ENCODE measurements around the gene PDE2A.

Gene PDE2A

DNA sequence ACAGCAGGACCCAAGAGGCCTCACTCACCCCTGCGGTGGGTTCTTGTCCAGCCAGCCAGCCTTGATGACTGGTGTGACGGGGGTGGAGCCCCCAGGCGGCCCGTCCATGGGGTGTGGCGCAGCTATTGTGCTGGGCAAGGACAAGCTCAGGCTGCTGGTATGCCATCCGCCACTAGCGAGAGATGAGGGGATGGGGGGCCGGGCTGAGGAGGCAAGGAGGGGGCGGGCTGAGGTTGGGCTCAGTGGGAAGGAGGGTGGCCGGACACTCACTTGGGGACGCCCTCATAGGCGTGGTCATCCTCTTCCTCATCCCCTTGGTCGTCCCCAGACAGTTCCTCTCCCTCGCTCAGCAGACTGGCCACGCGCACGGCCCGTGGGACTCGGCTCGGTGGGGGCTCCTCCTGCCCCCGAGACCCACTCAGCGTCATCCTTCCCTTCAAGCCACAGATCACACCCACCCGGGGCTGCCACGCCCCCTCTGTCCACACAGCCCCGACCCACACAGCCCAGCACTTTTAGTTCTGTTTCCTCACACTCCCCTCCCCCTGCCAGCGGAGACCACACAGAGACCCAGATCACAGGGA, 38.0 kb upstream of the PDE2A start:
- TF ChIP-seq JUND (IDR thresholded peaks at IDR 0.05; ENCODE audit: low read depth): no peak
- no peak for DNase-seq (ENCODE audit: low read depth in 1 of 2, low spot score in 1 of 2)
- in situ Hi-C loops (cut with HindIII; ENCODE audit: low pct_unique_long_range_greater_than_20kb, low sequenced_read_pairs): no loop called here

DNA sequence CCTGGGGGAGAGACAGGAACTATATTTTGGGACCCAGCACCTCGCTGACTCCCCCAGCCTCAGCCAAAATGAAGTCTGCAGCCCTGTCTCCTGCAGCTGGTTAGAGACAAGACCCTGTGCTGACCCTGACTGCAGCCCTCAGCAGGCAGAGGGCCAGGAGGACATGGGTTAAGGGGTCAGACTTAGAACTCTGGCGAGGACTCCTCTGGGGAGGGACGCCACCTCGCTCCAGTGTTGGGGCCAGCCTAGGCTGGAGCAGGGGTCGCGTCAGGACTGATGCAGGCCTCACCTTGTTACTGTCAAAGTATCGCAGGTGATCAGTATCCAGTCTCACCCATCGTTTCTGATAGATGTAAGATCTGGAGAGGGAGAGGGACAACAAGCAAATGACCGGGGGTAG, 36.9 kb upstream of the PDE2A start:
- TF ChIP-seq JUND (IDR thresholded peaks at IDR 0.05; ENCODE audit: low read depth): no peak
- in situ Hi-C loops (cut with HindIII; ENCODE audit: low pct_unique_long_range_greater_than_20kb, low sequenced_read_pairs): no loop called here
- DNase-seq (ENCODE audit: low read depth in 1 of 2, low spot score in 1 of 2): no peak

DNA sequence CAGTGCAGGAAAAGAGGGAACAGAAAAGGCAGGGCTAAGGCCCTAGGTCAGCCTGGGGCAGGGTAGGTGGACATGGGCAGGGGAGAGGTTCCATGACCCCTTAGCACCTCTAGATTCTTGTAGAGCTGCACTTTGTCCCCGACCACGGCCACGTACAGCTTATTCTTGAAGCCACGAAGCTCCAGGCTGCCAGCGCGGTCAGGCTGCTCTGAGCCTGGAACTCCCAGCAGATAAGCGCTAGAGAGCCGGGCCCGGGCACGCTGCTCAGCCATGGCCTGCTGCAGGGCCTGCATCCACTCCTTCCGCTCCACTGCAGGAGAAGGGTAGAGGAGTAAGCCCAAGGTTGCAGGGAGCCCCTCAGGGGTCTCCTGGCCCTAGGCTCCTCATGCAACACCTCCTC, 36.1 kb upstream of the PDE2A start:
- TF ChIP-seq JUND (IDR thresholded peaks at IDR 0.05; ENCODE audit: low read depth): no peak
- in situ Hi-C loops (cut with HindIII; ENCODE audit: low pct_unique_long_range_greater_than_20kb, low sequenced_read_pairs): no loop called here

DNA sequence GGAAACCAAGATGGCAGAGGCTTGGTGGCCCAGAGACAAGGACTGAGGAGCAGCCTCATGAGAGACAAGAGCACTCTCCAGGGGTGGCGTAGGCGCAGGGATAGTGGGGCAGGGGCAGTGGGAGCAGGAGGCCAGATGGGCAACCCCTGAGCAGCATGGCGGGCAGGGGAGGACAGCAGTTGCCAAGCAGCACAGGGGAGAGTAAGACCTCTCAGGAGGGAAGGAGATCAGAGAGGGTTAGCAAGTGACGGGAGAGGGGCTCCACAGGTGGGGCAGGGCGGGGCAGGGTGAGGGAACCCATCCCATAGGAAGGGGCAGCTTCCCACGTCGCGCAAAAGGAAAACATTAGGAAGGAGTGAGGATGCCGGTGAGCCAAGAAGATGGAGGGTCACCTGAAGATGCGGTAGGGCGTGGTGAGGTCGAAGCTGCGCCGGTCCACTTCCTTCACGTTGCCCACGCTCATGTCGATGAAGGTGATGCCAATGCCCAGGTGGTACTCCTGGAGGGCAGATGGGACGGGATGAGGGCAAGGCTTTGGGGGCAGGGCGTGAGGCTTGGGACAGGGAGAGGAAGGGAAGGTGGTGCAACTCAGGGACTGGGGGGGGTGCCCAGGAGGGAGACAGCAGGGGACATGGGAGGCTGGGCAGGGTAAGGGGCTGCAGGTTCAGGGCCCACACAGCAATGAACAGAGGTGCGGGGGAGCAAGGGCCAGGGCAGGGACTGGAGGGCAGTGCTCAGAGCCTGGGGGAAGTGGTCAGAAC, 35.4 kb upstream of the PDE2A start:
- in situ Hi-C loops (cut with HindIII; ENCODE audit: low pct_unique_long_range_greater_than_20kb, low sequenced_read_pairs): no loop called here
- DNase-seq (ENCODE audit: low read depth in 1 of 2, low spot score in 1 of 2): no peak
- TF ChIP-seq JUND (IDR thresholded peaks at IDR 0.05; ENCODE audit: low read depth): no peak

More for the DNA sequence above, 36.1 kb upstream of the PDE2A start:
- no peak for DNase-seq (ENCODE audit: low read depth in 1 of 2, low spot score in 1 of 2)

DNA sequence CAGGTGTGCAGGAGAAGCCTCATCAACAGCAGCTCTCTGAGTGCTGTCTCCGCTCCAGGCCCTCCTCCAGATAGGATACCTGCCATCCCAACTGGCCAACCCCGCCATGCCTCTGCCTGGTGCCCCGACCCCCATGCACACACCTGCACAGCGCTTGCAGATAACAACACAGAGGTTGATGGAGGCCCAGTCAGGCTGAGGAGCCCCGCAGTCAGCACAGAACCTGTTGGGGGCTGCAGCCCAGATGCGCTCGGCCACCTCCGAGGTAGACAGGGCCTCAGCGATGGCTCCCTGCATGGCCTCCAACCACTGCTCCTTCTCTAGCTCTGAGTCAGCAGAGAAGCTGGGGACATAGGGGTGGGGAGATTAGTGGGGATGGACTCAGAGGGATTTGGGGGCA, 32.8 kb upstream of the PDE2A start:
- in situ Hi-C loops (cut with HindIII; ENCODE audit: low pct_unique_long_range_greater_than_20kb, low sequenced_read_pairs): no loop called here
- no peak for DNase-seq (ENCODE audit: low read depth in 1 of 2, low spot score in 1 of 2)
- TF ChIP-seq JUND (IDR thresholded peaks at IDR 0.05; ENCODE audit: low read depth): no peak

DNA sequence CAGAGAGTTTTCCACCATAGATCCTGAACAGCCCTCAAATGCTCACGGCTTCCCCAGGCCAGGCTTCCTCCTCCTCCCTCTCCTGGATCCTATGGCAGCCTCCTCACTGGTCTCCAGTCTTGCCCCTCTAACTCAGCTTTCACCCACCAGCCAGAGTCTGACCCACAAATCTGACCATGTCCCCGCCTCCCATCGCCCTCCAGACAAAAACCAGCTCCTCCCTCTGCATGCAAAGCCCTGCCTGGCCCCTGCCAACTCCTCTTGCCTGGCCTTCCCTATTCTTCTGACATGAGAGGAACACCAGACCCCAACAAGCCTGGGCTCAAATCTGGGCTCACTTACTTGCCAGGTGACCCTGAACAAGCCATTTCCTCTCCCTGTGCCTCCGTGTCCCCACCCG, 32.4 kb upstream of the PDE2A start:
- in situ Hi-C loops (cut with HindIII; ENCODE audit: low pct_unique_long_range_greater_than_20kb, low sequenced_read_pairs): no loop called here
- TF ChIP-seq JUND (IDR thresholded peaks at IDR 0.05; ENCODE audit: low read depth): no peak
- no peak for DNase-seq (ENCODE audit: low read depth in 1 of 2, low spot score in 1 of 2)

DNA sequence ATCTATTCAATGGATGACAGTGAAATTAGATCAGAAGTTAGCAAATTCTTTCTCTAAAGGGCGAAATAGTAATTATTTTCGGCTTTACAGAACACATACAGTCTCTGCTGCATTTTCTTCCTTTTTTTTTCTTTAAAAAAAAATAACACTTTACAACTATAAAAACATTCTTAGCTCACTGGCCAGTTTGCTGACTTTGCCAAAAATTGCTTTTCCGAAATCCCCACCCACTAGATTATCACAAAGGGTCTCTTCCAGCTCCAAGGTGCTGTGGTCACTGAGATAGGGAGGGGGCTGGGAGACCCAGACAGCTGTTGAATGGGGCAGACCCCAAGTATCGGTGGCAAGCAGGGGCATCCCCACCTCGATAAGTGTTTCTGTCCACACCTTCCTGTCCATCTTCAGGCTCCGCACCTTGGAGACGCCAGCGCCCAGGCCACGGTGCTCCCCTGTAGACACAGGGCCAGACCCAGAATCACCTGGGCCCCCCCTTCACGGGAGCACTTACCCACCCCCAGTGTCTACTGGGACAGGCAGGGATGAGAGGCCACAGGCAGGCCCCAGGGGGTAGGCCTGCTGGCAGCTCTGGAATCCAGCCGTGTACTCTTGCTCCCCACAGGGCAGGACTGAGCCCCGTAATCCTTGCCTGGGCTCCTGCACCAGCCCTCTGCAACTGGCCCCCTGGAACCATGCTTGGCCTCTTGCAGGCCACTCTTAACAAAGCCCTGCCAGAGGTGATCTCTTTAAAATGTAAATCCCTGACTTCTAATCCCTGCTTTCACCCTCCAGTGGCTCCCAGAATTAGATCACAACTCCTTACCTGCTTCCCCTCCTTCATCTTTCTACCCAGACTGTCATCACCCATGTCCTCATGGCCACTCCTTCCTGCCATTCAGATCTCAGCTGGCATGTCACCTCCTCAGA, 31.5 kb upstream of the PDE2A start:
- no peak for TF ChIP-seq JUND (IDR thresholded peaks at IDR 0.05; ENCODE audit: low read depth)
- in situ Hi-C loops (cut with HindIII; ENCODE audit: low pct_unique_long_range_greater_than_20kb, low sequenced_read_pairs): no loop called here
- no peak for DNase-seq (ENCODE audit: low read depth in 1 of 2, low spot score in 1 of 2)

DNA sequence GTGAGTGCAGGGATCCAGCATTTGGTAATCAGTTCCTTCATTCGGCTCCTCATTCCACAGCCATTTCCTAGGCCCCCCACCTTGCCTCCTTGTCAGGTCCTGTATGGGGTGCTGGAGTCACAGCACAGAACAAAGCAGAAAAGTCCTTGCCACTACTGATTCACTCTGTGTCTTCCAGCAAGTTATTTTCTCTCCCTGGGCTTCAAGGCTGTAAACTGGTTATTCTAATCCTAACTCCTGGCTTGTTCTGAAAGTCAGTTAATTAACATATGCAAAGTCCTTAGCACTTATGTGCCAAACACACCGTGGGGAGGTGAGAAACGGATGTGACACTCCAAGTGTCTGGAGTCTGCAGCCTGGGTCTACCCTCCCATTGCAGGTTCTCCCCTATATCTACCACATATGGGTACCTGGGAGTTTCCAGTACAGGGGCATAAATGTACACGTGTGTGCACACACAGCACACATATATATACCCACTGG, 30.6 kb upstream of the PDE2A start:
- TF ChIP-seq JUND (IDR thresholded peaks at IDR 0.05; ENCODE audit: low read depth): no peak
- in situ Hi-C loops (cut with HindIII; ENCODE audit: low pct_unique_long_range_greater_than_20kb, low sequenced_read_pairs): no loop called here
- DNase-seq (ENCODE audit: low read depth in 1 of 2, low spot score in 1 of 2): no peak

DNA sequence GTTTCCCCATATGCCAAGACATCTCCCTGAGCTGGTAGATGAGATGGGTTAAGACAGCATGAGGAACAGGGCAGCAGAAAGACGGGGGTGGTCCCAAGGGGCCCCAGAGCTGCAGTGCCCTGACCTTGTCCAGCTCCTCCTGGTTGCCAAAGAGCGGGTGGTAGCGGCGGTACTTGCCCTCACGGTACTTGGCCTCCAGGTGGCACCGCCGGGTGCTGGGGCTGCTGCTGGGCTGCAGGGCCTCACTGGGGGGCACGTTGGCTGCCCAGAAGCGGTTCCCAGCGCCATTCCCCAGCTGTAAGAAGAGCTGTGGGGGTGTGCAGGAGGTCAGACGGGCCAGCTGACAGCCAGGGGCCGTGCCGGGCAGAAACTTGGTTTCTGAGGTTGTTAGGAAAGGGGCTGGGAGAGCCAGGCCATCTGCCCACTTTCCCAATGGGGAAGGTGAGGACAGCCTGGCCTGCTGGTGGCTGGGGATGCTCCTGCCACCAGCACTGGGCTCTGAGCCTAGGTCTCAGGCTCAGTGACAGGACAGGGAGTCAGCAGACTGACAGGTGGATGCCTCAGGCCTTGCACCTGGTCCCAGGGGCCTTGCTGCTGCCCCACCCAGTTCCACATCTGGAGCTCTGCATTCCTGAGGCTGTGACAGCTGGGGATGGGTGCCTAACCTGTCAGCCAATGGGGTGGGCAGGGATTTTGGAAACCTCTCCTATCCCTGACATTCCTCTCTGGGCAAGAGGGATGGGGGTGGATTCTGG, 30.0 kb upstream of the PDE2A start:
- in situ Hi-C loops (cut with HindIII; ENCODE audit: low pct_unique_long_range_greater_than_20kb, low sequenced_read_pairs): no loop called here
- TF ChIP-seq JUND (IDR thresholded peaks at IDR 0.05; ENCODE audit: low read depth): no peak
- no peak for DNase-seq (ENCODE audit: low read depth in 1 of 2, low spot score in 1 of 2)

DNA sequence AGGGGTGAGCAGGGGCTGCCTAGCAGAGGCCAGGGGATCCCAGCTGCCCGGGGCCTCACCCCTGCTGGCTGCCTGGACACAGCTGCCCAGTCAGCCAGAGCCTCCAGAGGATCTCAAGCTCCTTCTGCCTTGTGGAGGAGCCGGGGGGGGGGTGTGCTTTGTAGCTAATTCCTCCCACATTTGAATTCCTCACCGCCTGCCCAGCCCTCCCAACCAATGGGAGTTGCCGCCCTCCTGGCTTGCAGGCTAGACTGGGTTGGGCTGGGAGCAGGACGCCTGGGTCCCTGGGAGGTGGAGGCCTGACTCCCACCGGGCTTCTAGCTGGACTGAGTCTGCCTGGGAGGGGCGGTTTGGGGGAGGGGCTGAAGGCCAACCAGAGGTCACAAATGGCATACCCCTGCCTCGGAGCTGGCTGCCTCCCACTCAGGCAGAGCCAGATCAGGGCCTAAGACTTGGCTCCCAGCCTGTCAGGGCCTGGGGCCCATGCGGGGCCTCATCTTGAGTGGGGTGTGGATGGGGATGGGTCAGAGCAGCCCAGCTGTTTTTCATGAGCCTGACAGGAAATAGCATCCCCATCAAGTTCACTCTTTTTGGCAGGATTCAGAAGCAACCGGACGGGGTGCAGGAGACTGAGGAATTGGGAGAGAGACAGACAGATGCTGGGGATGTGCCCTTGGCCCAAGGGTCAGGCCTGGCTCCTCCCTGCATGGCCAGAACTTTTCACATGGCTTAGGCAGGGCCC, 29.2 kb upstream of the PDE2A start:
- peak; percentile 81 to 88 for DNase-seq (ENCODE audit: low read depth in 1 of 2, low spot score in 1 of 2)
- no peak for TF ChIP-seq JUND (IDR thresholded peaks at IDR 0.05; ENCODE audit: low read depth)
- in situ Hi-C loops (cut with HindIII; ENCODE audit: low pct_unique_long_range_greater_than_20kb, low sequenced_read_pairs): no loop called here

DNA sequence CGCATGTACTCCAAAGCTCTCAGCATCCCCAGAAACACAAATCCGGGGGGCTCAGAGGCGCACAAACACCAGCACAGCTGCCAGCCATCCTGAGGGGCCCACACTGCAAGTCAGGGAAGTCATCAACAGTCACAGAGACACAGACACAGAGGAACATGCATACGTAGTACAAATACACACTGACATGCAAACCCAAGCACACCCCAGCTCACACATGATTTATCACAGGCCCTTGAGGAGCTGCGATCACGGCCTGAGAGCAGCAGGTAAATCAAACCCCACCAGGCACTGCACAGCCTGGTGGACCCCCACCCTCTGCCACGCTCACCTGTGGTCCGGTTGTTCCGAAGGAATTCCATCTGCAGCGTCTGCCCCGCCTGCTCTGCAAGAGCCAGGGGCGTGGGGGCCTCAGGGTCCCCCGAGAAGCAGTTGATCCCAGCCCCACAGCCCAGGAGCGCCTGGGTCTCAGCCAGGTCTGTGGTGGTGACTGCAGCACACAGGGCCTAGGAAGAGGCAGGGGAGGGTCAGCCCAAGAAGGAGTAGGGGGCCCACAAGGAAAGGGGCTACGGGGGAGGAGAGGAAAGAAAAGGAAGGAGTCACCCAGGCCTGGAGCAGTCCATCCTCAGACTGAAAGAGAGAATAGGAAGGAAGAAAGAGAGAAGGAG, 28.5 kb upstream of the PDE2A start:
- no peak for DNase-seq (ENCODE audit: low read depth in 1 of 2, low spot score in 1 of 2)
- TF ChIP-seq JUND (IDR thresholded peaks at IDR 0.05; ENCODE audit: low read depth): no peak
- in situ Hi-C loops (cut with HindIII; ENCODE audit: low pct_unique_long_range_greater_than_20kb, low sequenced_read_pairs): no loop called here
